DLD1 (cell line): ENCODE data around the gene ACTA1.
"Not testable (repeated sequence)": the region's sequence is repeated elsewhere in the genome, so short reads cannot be mapped to it uniquely, and the experiment has no call there.

ENCODE experiments used
- in situ Hi-C: cut with HindIII; loops from 2 replicates; pipeline ENCODE4 v1.10.0; 2017; ENCODE audit warnings: low sequenced_read_pairs

ACTA1 gene

GRCh38 chr1:229445828-229446227, 11.9 kb upstream of the ACTA1 start:
- in situ Hi-C loops = loop anchor here (25.0 kb wide), 1 partner anchor 109 kb away; the partner anchor contains the start of gene CCSAP

DNA sequence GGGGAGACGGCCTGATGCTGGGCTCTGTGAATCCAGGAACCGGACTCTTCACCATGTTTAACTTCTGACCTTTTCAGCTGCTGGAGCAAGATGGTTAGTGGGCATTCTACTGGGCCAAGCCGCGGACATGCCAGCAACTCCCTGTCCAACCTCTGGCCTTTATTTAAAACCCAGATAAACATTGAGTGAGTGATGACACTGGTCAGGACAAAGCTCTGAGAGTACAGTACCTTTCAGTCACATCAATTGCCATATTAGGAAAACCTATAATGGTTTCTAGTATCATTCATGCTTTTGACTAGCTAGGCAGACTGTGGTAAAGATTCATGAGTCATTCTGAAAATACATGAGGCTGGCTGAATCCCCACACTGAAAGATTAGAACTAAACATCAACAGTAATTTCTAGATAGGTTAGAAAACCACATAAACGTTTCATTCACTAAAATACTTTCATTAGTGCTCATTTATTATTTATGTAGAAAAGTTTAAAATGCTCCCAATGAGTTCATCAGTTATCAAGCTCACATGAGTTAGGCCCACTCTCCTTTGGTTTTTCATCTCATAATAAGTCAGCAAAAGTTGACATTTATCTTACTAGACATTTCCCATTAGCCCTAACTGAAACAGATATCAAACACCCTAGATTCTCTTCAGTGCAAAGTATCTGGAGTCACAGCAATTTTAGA, 7.1 kb upstream of the ACTA1 start:
- in situ Hi-C loops = loop anchor here (25.0 kb wide), 1 partner anchor 104 kb away; the partner anchor contains the start of gene CCSAP

- in situ Hi-C loops = loop anchor here (25.0 kb wide), 1 partner anchor 101 kb away; the partner anchor contains the start of gene CCSAP
Measured at GRCh38 chr1:229438021-229438420, 4.1 kb upstream of the ACTA1 start.

DNA sequence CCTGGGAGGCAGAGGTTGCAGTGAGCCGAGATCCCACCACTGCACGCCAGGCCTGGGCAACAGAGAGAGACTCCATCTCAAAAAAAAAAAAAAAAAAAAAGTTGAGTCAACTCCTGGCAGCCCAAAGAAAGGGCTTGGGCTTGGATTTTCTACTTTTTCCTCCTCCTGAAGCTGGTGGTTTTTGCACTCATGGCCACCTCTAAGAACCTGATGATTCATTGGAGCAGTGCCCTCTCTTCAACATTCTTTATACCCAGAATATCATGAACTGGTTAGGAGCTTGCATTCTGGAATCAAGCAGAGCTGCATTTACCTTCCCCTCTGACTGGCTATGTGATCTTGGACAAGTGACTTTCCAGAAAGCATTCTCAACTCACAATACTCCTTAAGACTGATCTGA, 3.5 kb upstream of the ACTA1 start:
- in situ Hi-C loops = loop anchor here (25.0 kb wide), 1 partner anchor 100 kb away; the partner anchor contains the start of gene CCSAP

DNA sequence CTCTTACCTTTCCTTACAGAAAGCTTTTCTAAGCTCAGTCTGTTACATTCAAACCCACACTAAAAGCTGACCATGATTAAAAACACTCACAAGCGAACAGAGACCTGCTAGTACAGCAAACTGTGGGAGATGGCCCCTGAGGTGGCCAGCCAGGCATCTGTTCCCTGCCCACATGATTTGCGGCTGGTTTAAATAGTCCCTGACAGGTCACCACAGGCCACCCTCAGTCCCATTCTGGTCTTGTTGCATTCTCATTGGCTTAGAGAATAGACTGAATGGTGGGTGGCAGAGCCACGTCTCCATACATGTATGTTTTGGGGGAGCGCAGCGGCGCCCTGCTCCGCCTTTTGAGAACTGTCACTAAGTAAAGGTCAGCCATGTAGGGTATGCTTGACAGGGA, 2.3 kb upstream of the ACTA1 start:
- in situ Hi-C loops = loop anchor here (25.0 kb wide), 1 partner anchor 99 kb away; the partner anchor contains the start of gene CCSAP

DNA sequence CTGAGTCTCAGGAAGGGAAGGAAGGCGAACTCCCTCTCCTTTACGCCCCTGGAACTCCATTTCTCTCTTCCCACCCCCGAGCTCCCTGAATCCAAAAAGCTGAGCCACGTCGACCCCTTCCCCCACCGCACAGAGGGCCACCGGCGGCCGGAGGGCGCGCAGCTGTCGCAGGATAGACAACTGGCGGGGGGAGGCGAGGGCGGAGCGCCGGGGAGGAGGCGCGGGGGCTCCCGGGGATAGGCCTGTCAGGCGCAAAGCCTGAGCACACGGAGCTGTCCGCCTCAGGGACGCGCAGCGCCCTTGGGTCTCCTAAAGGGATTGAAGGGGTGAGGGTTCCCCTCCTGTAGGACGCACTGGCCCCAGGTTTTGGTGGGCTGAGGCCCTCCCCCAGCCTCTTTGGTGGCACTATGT, 752 bp upstream of the ACTA1 start:
- in situ Hi-C loops = loop anchor here (25.0 kb wide), 1 partner anchor 97 kb away; the partner anchor contains the start of gene CCSAP

DNA sequence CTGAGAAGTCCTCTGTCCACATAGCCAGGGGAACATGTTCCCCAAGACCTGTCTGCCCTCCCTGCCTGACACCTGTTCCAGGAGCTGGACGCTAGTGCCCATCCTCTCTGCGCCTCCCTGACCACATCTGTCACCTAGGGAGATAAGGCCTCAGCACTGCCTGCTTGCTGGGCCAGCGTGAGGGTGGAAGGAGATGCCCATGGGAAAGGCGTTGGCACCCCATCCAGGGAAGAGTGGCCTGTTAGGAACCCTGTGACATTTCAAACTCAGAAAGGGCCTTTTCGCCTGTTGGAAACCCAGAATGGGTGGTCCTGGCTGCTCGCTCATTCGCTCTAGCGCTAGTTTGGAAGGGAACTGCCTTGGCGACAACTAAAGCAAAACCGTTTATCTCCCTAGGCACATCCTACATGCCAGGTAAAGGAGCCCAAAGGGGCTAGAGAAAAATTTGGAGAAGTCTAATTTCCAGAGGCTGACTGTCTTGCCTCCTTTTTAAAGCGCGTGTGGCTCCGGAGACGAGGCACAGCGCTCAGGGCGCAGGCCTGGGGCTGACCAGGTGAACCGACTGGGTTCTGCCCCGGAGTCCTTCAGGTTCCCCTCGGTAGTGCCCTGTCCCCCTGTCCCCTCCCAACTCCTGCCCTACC, 410 bp downstream of the ACTA1 start:
- in situ Hi-C loops = loop anchor here (25.0 kb wide), 1 partner anchor 96 kb away; the partner anchor contains the start of gene CCSAP

DNA sequence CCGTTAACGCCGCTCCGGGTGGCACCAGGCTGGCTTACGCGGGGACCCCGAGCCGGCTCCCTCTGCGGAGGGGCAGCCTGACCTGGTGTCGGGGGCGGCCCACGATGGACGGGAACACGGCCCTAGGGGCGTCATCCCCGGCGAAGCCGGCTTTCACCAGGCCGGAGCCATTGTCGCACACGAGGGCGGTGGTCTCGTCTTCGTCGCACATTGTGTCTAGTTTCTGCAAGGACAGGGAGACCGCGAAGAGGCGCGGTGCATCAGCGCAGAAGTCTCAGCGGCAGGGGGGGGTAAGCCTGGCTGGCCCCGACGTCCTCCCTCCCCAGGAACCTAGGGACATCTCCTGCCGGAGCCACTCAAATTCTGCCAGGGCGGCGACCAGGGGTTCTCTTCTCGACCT, 989 bp downstream of the ACTA1 start:
- in situ Hi-C loops = loop anchor here (25.0 kb wide), 1 partner anchor 96 kb away; the partner anchor contains the start of gene CCSAP

DNA sequence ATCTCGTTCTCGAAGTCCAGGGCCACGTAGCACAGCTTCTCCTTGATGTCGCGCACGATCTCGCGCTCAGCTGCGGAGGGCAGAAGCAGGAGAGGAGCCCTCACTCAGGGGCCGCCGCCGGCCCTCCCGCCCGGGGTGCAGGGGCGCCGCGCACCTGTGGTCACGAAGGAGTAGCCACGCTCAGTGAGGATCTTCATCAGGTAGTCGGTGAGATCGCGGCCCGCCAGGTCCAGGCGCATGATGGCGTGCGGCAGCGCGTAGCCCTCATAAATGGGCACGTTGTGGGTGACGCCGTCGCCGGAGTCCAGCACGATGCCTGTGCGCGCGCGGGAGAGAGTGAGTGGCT, 1.8 kb downstream of the ACTA1 start:
- in situ Hi-C loops = loop anchor here (25.0 kb wide), 1 partner anchor 95 kb away; the partner anchor contains the start of gene CCSAP

GRCh38 chr1:229431284-229432115, 2.4 kb downstream of the ACTA1 start:
- in situ Hi-C loops = loop anchor here (25.0 kb wide), 1 partner anchor 94 kb away; the partner anchor contains the start of gene CCSAP

DNA sequence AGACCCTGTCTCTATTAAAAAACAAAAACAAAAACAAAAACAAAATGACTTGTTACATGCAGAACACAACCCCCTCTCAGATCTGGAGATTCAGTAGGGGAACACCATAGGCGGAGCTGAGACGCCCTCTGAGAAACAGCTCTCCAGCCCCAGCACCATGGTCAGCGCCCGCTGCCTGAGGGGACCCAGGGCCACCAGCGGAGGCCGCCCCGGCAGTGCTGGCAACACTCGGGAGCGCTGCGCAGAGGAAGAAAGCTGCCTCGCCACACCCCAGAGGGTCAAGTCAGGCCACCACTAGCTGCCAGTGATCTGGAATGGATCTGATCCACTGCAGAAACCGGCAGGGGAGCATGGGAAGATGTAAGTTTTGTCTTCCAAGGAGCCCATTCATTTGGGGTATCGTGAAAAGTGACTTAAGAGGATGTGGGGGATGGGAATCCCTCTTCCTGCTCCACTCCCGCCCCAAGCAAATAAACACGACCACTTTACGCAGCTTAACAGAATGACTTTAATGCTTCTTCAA, 3.1 kb downstream of the ACTA1 start:
- in situ Hi-C loops = loop anchor here (25.0 kb wide), 1 partner anchor 94 kb away; the partner anchor contains the start of gene CCSAP

GRCh38 chr1:229428256-229428655, 5.6 kb downstream of the ACTA1 start:
- in situ Hi-C loops = loop anchor here (25.0 kb wide), 1 partner anchor 91 kb away; the partner anchor contains the start of gene CCSAP

- in situ Hi-C loops = loop anchor here (25.0 kb wide), 1 partner anchor 90 kb away; the partner anchor contains the start of gene CCSAP
Measured at GRCh38 chr1:229427572-229427971, 6.3 kb downstream of the ACTA1 start.

- in situ Hi-C loops = loop anchor here (25.0 kb wide), 1 partner anchor 88 kb away; the partner anchor contains the start of gene CCSAP
Measured at GRCh38 chr1:229425564-229426159, 8.2 kb downstream of the ACTA1 start.

DNA sequence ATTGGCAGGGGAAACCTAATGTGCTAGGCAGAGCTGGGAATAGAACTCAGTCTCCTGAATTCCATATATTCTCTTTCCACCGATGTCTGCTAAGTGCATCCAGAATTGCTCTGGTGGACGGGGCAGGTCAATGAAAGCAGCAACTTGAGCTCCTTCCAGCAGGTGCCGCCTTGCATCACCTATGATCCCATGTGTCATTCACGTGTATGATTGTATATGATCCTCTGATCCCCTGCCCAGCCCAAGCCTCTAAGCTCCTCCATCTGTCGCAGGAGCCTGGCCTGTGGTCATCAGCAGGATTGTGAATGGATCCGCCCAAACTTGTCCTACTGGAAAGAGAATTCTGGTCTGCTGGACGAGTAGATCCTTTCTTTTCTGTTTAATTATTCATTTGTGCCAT, 13.1 kb downstream of the ACTA1 start:
- in situ Hi-C loops = no loop called here

GRCh38 chr1:229420224-229420623, 13.7 kb downstream of the ACTA1 start:
- in situ Hi-C loops = no loop called here

- in situ Hi-C loops = not testable (repeated sequence)
Measured at GRCh38 chr1:229418586-229418985, 15.3 kb downstream of the ACTA1 start.

- in situ Hi-C loops = not testable (repeated sequence)
Measured at GRCh38 chr1:229412810-229413209, 21.1 kb downstream of the ACTA1 start.

DNA sequence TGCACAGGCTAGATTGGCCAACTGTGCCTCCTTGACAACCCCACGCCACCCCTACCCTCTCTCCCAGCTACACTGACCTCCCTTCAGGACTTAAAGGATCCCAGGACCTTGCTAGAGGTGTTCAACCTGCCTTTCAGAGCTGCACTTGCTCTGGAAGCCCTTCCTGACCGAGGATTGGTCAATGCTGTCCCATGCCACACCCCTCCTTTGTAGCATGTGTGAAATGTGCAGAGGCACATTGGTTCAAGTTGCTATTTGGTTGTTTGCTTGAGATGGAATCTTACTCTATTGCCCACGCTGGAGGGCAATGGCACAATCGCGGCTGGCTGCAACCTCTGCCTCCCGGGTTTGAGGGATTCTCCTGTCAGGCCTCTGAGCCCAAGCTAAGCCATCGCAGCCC, 21.8 kb downstream of the ACTA1 start:
- in situ Hi-C loops = no loop called here

- in situ Hi-C loops = no loop called here
Measured at GRCh38 chr1:229411434-229412055, 22.3 kb downstream of the ACTA1 start.
